ENCODE results near the gene VTCN1.

- TF ChIP-seq RAD21 (conservative IDR thresholded peaks at IDR 0.05) (no peak), CTCF (IDR thresholded peaks at IDR 0.05; ENCODE audit: poor library complexity, severe bottlenecking) (no peak), MXI1 (conservative IDR thresholded peaks at IDR 0.05; ENCODE audit: poor library complexity, severe bottlenecking) (no peak), TAF1 (IDR thresholded peaks at IDR 0.05; ENCODE audit: low read depth) (no peak), EP300 (conservative IDR thresholded peaks at IDR 0.05; ENCODE audit: poor library complexity, severe bottlenecking) (no peak), EZH2 (IDR thresholded peaks at IDR 0.05; ENCODE audit: borderline replicate concordance, insufficient read depth, low read length, poor library complexity, severe bottlenecking) (no peak), POLR2AphosphoS5 (IDR thresholded peaks at IDR 0.05) (no peak)
These were observed 30.4 kb downstream of the VTCN1 start for GRCh38 chr1:117180147-117180967.

All from neural cell (in vitro differentiated cells).